ENCODE results near the gene NUDC. TPM values are rescaled to one million over a fixed set of nuclear protein-coding genes. Genes with fewer than 3 reads are reported as not detected.

Gene NUDC
- total RNA-seq, 4 donors from 2014 or later: 20.6 to 133 (median 41.0) TPM

- Histone ChIP-seq H3K27ac (no peak overlapping the region), H3K27me3 (no peaks in the 10 kb centered on the region), H3K9me3 (no peaks in the 10 kb centered on the region), H3K4me1 (no peaks in the 10 kb centered on the region), H3K4me3 (no peak overlapping the region), H3K36me3 (no peaks in the 10 kb centered on the region)
- no peak for DNase-seq
- TF ChIP-seq CTCF (IDR thresholded peaks at IDR 0.05) (no peak), POLR2A (IDR thresholded peaks at IDR 0.05) (no peak)
- intact Hi-C loops (cut with DNase I; ENCODE audit: low total_unique reads): no loop called here
Measured at GRCh38 chr1:26913389-26913753, 8.2 kb upstream of the NUDC start.

- no peak for TF ChIP-seq POLR2A (IDR thresholded peaks at IDR 0.05)
- H3K9me3 ChIP-seq: no peaks in the 10 kb centered on the region
- no peak within 1 kb of the TSS for H3K27ac ChIP-seq
- no peak for DNase-seq
- H3K27me3 ChIP-seq: no peaks in the 10 kb centered on the region
- H3K36me3 ChIP-seq: no peaks in the 10 kb centered on the region
- H3K4me3 ChIP-seq: no peak within 1 kb of the TSS
- no peaks in the 10 kb centered on the region for H3K4me1 ChIP-seq
- intact Hi-C loops (cut with DNase I; ENCODE audit: low total_unique reads): no loop called here
Measured at GRCh38 chr1:26913754-26914619, 7.6 kb upstream of the NUDC start, which contains the start of gene NR0B2. Gene NR0B2, minus strand, starts transcription at chr1:26913975. Its CDS starts 35 bp downstream, at chr1:26913940.

GRCh38 chr1:26915204-26915842, 6.2 kb upstream of the NUDC start:
- H3K9me3 ChIP-seq: no peaks in the 10 kb centered on the region
- intact Hi-C loops (cut with DNase I; ENCODE audit: low total_unique reads): no loop called here
- no peaks in the 10 kb centered on the region for H3K4me1 ChIP-seq
- no peak overlapping the region for H3K4me3 ChIP-seq
- H3K36me3 ChIP-seq: no peaks in the 10 kb centered on the region
- H3K27ac ChIP-seq: no peak overlapping the region
- no peaks in the 10 kb centered on the region for H3K27me3 ChIP-seq
- DNase-seq: no peak
- TF ChIP-seq POLR2A (IDR thresholded peaks at IDR 0.05) (no peak), CTCF (IDR thresholded peaks at IDR 0.05) (no peak)

GRCh38 chr1:26921126-26921539, 410 bp upstream of the NUDC start:
- Histone ChIP-seq H3K4me3 (peak overlapping the region; percentile 88 to 100), H3K27ac (peak overlapping the region; percentile 72 to 94), H3K4me1 (no peaks in the 10 kb centered on the region), H3K9me3 (no peaks in the 10 kb centered on the region), H3K27me3 (no peaks in the 10 kb centered on the region), H3K36me3 (no peaks in the 10 kb centered on the region)
- TF ChIP-seq POLR2A (IDR thresholded peaks at IDR 0.05) (no peak), CTCF (IDR thresholded peaks at IDR 0.05) (no peak)
- intact Hi-C loops (cut with DNase I; ENCODE audit: low total_unique reads): no loop called here
- no peak for DNase-seq

GRCh38 chr1:26922431-26922729, 837 bp downstream of the NUDC start:
- no peak for TF ChIP-seq CTCF (IDR thresholded peaks at IDR 0.05)
- H3K27ac ChIP-seq: peak overlapping the region; percentile 85 to 94
- peak overlapping the region; percentile 88 to 100 for H3K4me3 ChIP-seq
- no peak for DNase-seq
- H3K36me3 ChIP-seq: no peaks in the 10 kb centered on the region
- H3K9me3 ChIP-seq: no peaks in the 10 kb centered on the region
- no peaks in the 10 kb centered on the region for H3K4me1 ChIP-seq
- intact Hi-C loops (cut with DNase I; ENCODE audit: low total_unique reads): no loop called here
- H3K27me3 ChIP-seq: no peaks in the 10 kb centered on the region

Data from uterus (tissue), 4 donors.